ENCODE measurements around the gene SMAD1.

SMAD1 gene

DNA sequence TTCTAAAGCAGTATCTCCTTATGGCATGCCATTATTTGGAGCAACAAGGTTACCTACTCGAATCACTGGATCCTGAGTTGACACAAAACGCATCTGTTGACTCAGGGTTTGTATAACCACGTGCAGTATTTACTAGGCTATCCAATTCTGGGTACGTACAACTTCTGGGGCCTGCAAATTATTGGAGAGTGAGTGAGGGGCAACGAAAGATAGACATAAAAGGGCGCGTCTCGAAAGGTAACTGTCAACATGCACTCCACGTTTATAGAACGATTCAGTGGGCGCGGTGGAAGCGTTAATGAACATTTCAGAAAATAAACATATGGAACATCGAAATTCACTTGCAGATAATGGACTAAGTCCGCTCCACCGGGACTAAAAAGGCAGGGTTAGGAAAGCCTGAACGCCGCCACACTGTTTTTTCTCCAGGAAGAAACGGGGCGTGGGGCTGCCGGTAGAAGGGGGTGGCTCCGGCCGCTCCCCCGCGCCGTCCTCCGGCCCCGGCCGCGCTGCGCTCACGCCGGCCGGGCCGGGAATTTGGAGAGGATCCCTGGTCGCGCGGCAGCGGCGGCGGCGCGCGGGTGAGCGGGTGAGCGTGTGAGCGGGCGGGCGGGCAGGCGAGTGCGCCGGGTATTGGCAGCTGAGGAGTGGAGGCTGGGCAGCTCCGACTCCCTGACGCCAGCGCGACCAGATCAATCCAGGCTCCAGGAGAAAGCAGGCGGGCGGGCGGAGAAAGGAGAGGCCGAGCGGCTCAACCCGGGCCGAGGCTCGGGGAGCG lies at the start of gene SMAD1:
Gene SMAD1 (plus strand): TSS at position 690 of the 778 bp plus-strand sequence. CDS start 32,761 bp downstream, outside the sequence.
- peak; percentile 90 for DNase-seq (ENCODE audit: low spot score)
- Histone ChIP-seq H3K27ac (peak within 1 kb of the TSS; percentile 89 to 98), H3K4me3 (peak within 1 kb of the TSS; percentile 91)
- TF ChIP-seq, protein P1, sequence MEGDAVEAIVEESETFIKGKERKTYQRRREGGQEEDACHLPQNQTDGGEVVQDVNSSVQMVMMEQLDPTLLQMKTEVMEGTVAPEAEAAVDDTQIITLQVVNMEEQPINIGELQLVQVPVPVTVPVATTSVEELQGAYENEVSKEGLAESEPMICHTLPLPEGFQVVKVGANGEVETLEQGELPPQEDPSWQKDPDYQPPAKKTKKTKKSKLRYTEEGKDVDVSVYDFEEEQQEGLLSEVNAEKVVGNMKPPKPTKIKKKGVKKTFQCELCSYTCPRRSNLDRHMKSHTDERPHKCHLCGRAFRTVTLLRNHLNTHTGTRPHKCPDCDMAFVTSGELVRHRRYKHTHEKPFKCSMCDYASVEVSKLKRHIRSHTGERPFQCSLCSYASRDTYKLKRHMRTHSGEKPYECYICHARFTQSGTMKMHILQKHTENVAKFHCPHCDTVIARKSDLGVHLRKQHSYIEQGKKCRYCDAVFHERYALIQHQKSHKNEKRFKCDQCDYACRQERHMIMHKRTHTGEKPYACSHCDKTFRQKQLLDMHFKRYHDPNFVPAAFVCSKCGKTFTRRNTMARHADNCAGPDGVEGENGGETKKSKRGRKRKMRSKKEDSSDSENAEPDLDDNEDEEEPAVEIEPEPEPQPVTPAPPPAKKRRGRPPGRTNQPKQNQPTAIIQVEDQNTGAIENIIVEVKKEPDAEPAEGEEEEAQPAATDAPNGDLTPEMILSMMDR (IDR thresholded peaks at IDR 0.05), result no peak

GRCh38 chr4:145433684-145434083 lies 48.0 kb upstream of the SMAD1 start:
- Histone ChIP-seq H3K27ac (no peak overlapping the region), H3K4me3 (no peak overlapping the region)
- TF ChIP-seq, protein P1 (IDR thresholded peaks at IDR 0.05), result no peak
- DNase-seq (ENCODE audit: low spot score), result no peak

DNA sequence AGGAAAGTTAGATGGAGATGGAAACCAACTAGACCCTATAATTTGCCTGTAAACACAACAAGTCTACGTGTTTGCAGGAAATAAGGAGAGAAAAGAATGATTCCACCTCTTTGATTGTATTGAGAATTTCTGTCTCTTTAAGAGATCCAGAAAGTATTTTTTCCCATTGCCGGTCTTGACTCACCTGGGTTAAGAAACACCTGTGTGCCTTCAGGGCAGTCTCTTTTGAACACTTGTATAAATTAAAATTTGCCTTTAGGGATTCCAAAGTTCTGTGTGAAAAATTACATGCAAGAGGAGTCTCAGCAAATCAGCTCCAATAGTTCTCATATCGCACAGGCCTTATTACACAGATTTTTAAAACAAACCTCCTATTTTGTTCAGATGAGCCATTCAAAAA lies 46.0 kb upstream of the SMAD1 start:
- DNase-seq (ENCODE audit: low spot score), result no peak
- TF ChIP-seq, protein P1 (IDR thresholded peaks at IDR 0.05), result no peak
- Histone ChIP-seq H3K4me3 (no peak overlapping the region), H3K27ac (no peak overlapping the region)

DNA sequence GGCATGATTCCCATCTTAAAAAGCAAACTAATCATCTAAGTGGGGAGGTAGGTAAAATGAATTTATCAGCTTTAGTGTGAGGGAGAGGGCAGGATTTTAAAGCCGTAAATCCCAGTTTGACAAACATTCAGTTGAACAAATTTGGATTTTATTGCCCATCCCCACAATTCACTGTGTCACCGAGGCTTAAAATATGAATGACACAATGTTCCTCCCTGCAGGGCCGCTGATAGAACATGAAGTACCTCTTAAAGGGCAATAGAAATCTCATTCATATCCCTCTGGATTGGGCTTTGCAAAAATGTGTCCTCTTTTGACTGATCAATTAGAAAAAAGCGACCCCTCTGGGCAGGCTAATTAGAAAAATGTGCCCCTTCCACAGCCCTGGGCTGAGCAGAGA lies 45.5 kb upstream of the SMAD1 start:
- no peak overlapping the region for H3K27ac ChIP-seq
- TF ChIP-seq, protein P1 (IDR thresholded peaks at IDR 0.05), result no peak
- DNase-seq (ENCODE audit: low spot score), result no peak
- H3K4me3 ChIP-seq, result no peak overlapping the region

GRCh38 chr4:145436796-145437195 lies 44.9 kb upstream of the SMAD1 start:
- Histone ChIP-seq H3K27ac (no peak overlapping the region), H3K4me3 (no peak overlapping the region)
- DNase-seq (ENCODE audit: low spot score), result no peak
- TF ChIP-seq, protein P1 (IDR thresholded peaks at IDR 0.05), result no peak

DNA sequence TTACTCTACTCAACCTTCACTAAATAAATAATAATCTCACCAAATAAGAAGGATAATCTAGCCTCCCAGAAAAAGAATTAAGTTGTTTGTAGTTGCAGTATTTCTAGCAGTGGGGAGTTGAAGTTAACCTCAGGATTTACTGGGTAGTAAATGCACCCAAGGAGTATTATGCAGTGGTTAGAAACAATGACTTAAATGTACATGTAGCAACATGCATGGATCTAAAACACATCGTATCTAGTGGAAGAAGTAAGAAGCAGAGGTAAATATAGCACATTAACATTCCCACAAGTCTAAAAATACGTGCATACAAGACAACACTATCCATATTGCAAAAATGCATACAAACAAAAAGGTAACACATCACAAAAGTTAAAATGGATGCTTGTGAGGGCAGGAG lies 44.2 kb upstream of the SMAD1 start:
- TF ChIP-seq, protein P1 (IDR thresholded peaks at IDR 0.05), result no peak
- Histone ChIP-seq H3K4me3 (no peak overlapping the region), H3K27ac (no peak overlapping the region)
- no peak for DNase-seq (ENCODE audit: low spot score)

DNA sequence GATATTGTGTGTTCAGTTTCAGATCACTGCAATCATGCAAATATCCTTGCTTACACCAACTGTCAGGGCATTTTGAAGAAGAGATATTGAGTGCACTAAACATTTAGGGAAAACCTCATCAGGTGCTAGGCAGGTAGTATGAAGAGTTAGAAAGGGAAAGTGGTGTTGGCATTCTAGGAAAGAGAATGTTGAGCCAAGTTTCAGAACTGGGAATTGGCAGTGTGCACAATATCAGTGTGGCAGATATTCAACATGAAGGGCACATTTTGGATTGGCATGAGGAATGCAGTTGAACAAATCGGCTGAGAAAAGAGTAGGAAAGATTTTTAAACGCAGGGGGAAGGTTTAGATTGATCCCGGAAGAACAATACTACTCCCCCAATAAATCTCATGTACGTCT lies 43.4 kb upstream of the SMAD1 start:
- no peak overlapping the region for H3K27ac ChIP-seq
- no peak for DNase-seq (ENCODE audit: low spot score)
- H3K4me3 ChIP-seq, result no peak overlapping the region
- TF ChIP-seq, protein P1 (IDR thresholded peaks at IDR 0.05), result no peak

All from coronary artery (tissue), 2 donors.